22Rv1 (cell line): Measurements from ENCODE around the gene KCNQ4.

ENCODE experiments used
- CTCF ChIP-seq: fragments of 450-650 bp; IDR thresholded peaks from 2 replicates; pipeline ENCODE4 v1.5.1; 2017; ENCODE audit warnings: mild to moderate bottlenecking
- ZFX ChIP-seq: fragments of 450-650 bp; IDR thresholded peaks from 2 replicates; pipeline ENCODE4 v1.6.1; 2017; ENCODE audit warnings: antibody characterized with exemption, borderline replicate concordance

- TF ChIP-seq CTCF: no peak
- no peak for TF ChIP-seq ZFX
These were observed 1.9 kb downstream of the KCNQ4 start for GRCh38 chr1:40785446-40785845.
